ENCODE results near the gene PRIM1.

DNA sequence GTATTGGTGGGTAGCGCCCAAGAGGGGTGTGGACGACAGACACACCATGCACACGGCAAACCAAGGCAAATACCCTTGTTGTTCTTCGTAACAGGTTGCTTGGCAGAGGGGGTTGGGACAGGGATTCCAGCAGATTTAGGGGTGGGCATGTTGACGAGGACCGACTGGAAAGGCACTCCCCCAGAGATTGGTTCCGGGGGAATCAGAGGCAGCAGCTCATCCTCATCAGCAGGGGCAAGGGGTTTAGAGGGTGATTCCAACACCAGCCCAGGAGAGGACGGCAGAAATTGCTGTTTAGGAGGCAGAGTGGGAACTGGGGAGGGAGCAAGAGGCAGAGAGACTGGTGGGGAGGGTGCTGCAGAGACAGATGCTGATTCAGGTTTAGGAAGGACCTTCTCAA, 36.3 kb downstream of the PRIM1 start:
- TF ChIP-seq, protein P1, sequence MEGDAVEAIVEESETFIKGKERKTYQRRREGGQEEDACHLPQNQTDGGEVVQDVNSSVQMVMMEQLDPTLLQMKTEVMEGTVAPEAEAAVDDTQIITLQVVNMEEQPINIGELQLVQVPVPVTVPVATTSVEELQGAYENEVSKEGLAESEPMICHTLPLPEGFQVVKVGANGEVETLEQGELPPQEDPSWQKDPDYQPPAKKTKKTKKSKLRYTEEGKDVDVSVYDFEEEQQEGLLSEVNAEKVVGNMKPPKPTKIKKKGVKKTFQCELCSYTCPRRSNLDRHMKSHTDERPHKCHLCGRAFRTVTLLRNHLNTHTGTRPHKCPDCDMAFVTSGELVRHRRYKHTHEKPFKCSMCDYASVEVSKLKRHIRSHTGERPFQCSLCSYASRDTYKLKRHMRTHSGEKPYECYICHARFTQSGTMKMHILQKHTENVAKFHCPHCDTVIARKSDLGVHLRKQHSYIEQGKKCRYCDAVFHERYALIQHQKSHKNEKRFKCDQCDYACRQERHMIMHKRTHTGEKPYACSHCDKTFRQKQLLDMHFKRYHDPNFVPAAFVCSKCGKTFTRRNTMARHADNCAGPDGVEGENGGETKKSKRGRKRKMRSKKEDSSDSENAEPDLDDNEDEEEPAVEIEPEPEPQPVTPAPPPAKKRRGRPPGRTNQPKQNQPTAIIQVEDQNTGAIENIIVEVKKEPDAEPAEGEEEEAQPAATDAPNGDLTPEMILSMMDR (conservative IDR thresholded peaks at IDR 0.05; ENCODE audit: low read depth, low read length) = no peak
- no peak for TF ChIP-seq EZH2phosphoT487 (IDR thresholded peaks at IDR 0.05; ENCODE audit: borderline replicate concordance, low read length)
- TF ChIP-seq EZH2 (IDR thresholded peaks at IDR 0.05; ENCODE audit: low read length, unreplicated experiment) = no peak
